Endothelial cell of umbilical vein (primary cell): Measurements from ENCODE around the gene KIF26B. TPM values are rescaled to one million over a fixed set of nuclear protein-coding genes. Genes with fewer than 3 reads are reported as not detected.

Experiments used
- BruUV-seq: library from RNA; stranded (reverse); fragments of 400-500 nt; replicated peaks from 2 replicates; lab custom pipeline; 2021; lab: Mats Ljungman, UMichigan
- CTCF ChIA-PET: fragments of 300-600, 350-600 bp; sonication (Branson Sonifier 250); formaldehyde crosslinking; loops from one replicate; lab custom pipeline; 2021; ENCODE audit warnings: antibody characterized with exemption, inconsistent platforms; lab: Charles Lee
- POLR2A ChIA-PET: fragments of 300-600, 350-600 bp; sonication (Branson Sonifier 250); formaldehyde crosslinking; loops from one replicate; lab custom pipeline; 2021; ENCODE audit warnings: antibody characterized with exemption, inconsistent platforms; lab: Charles Lee
- DNase-seq: peaks from one replicate; pipeline ENCODE4 v3.0.0-alpha.2; 2011; ENCODE audit warnings: low read depth, low spot score
- FAIRE-seq: peaks from 2 replicates; lab custom pipeline; 2011; peaks lifted over from hg19 to GRCh38; lab: Jason Lieb, UNC
- H2AFZ ChIP-seq: 2 replicates; pipeline ENCODE4 v1.6.0; 2012; ENCODE audit warnings: low read depth, low read length, control low read depth, inconsistent platforms
- H3K27ac ChIP-seq: 2 replicates; pipeline ENCODE4 v1.5.1; 2011; ENCODE audit warnings: low read depth, mild to moderate bottlenecking, control low read depth, low read length, moderate library complexity; ENCODE audit not compliant: insufficient read depth
- H3K27me3 ChIP-seq, 2 experiments: 2 replicates each; pipeline versions ENCODE4 v1.6.0 to v1.6.1; 2011; ENCODE audit warnings: low read length in 2 of 2, mixed read lengths in 1 of 2; ENCODE audit not compliant: control insufficient read depth in 2 of 2, insufficient read depth in 2 of 2
- H3K36me3 ChIP-seq, 2 experiments: 2 replicates in 1 of 2; 3 replicates in 1 of 2; pipeline ENCODE4 v1.5.1; 2011; ENCODE audit warnings: low read length in 2 of 2, mild to moderate bottlenecking in 1 of 2, moderate library complexity in 1 of 2; ENCODE audit not compliant: control insufficient read depth in 2 of 2, insufficient read depth in 2 of 2; ENCODE audit errors: extremely low read depth in 1 of 2
- H3K4me1 ChIP-seq: 3 replicates; pipeline ENCODE4 v1.5.1; 2011; ENCODE audit warnings: mild to moderate bottlenecking, low read length; ENCODE audit not compliant: control insufficient read depth, insufficient read depth; ENCODE audit errors: extremely low read depth
- H3K4me2 ChIP-seq: 2 replicates; pipeline ENCODE4 v1.6.1; 2011; ENCODE audit warnings: low read length, control low read depth, mixed read lengths; ENCODE audit not compliant: insufficient read depth
- H3K4me3 ChIP-seq, 3 experiments: fragments of 200-600 bp in 1 of 3; sonication (generic), shearing (Covaris generic) in 1 of 3; replicated peaks in 1 of 3; 2 replicates each; pipeline ENCODE4 v1.5.1; 2011 to 2016; ENCODE audit warnings: control low read depth in 3 of 3, low read length in 3 of 3, mild to moderate bottlenecking in 2 of 3, inconsistent platforms in 1 of 3, low read depth in 1 of 3, moderate library complexity in 1 of 3; ENCODE audit not compliant: insufficient read depth in 1 of 3
- H3K79me2 ChIP-seq: 2 replicates; pipeline ENCODE4 v1.6.0; 2012; ENCODE audit warnings: low read length, inconsistent platforms; ENCODE audit not compliant: control insufficient read depth, insufficient read depth
- H3K9ac ChIP-seq: replicated peaks from 2 replicates; pipeline ENCODE3; 2011; ENCODE audit warnings: low read length, control low read depth; ENCODE audit not compliant: insufficient read depth; ENCODE audit errors: extremely low read depth
- H3K9me1 ChIP-seq: replicated peaks from 3 replicates; pipeline ENCODE4 v1.6.0; 2011; ENCODE audit warnings: mild to moderate bottlenecking, low read length; ENCODE audit not compliant: control insufficient read depth, insufficient read depth; ENCODE audit errors: extremely low read depth
- H3K9me3 ChIP-seq: replicated peaks from 2 replicates; pipeline ENCODE4 v1.5.1; 2012; ENCODE audit warnings: low read length, inconsistent platforms; ENCODE audit not compliant: control insufficient read depth, insufficient read depth
- H4K20me1 ChIP-seq: replicated peaks from 2 replicates; pipeline ENCODE3; 2011; ENCODE audit warnings: mild to moderate bottlenecking, low read length; ENCODE audit not compliant: control insufficient read depth, insufficient read depth; ENCODE audit errors: extremely low read depth
- CTCF ChIP-seq, 2 donors: IDR thresholded peaks; 1 replicate in 1 of 2; 2 replicates in 1 of 2; pipeline ENCODE4 v1.5.1; 2011; ENCODE audit warnings: low read length in 2 of 2, mild to moderate bottlenecking in 2 of 2, moderate library complexity in 2 of 2, control low read depth in 1 of 2, inconsistent platforms in 1 of 2, low read depth in 1 of 2; ENCODE audit not compliant: insufficient read depth in 1 of 2; ENCODE audit errors: extremely low read depth in 1 of 2
- EZH2 ChIP-seq: IDR thresholded peaks from 2 replicates; pipeline ENCODE4 v1.6.1; 2012; ENCODE audit warnings: borderline replicate concordance, low read depth, mild to moderate bottlenecking, moderate library complexity, low read length, inconsistent platforms; ENCODE audit not compliant: severe bottlenecking
- FOS ChIP-seq: IDR thresholded peaks from 2 replicates; pipeline ENCODE4 v1.6.1; 2011; ENCODE audit warnings: mild to moderate bottlenecking, low read length, moderate library complexity, borderline replicate concordance; ENCODE audit not compliant: insufficient read depth
- GATA2 ChIP-seq: IDR thresholded peaks from 2 replicates; pipeline ENCODE4 v1.7.0; 2011; ENCODE audit warnings: low read depth, mild to moderate bottlenecking, moderate library complexity, mixed read lengths, low read length; ENCODE audit not compliant: insufficient read length, insufficient read depth
- JUN ChIP-seq: IDR thresholded peaks from 2 replicates; pipeline ENCODE4 v1.6.1; 2011; ENCODE audit warnings: borderline replicate concordance, low read depth; ENCODE audit not compliant: insufficient read length, insufficient read depth
- MAX ChIP-seq: IDR thresholded peaks from 2 replicates; pipeline ENCODE4 v1.6.1; 2011; ENCODE audit not compliant: insufficient read depth, insufficient read length
- MYC ChIP-seq: IDR thresholded peaks from one replicate; pipeline ENCODE4 v1.6.1; 2011; ENCODE audit warnings: mild to moderate bottlenecking, low read depth, low read length
- POLR2A ChIP-seq: IDR thresholded peaks from 2 replicates; pipeline ENCODE4 v1.6.1; 2012; ENCODE audit warnings: low read depth, mild to moderate bottlenecking, control low read depth, low read length
- POLR2AphosphoS5 ChIP-seq: IDR thresholded peaks from 2 replicates; pipeline ENCODE4 v1.6.1; 2012; ENCODE audit warnings: low read depth, mild to moderate bottlenecking, control low read depth, low read length, moderate library complexity; ENCODE audit not compliant: insufficient read depth
- dilution Hi-C: fragments of 300-500 bp; cut with MboI; formaldehyde crosslinking; loops from one replicate; pipeline ENCODE4 v1.15.0; 2019; ENCODE audit warnings: low sequenced_read_pairs; ENCODE audit not compliant: extremely low pct_ligation_motif_present
- intact Hi-C: fragments of 100-400 bp; cut with micrococcal nuclease; formaldehyde crosslinking; loops from one replicate; pipeline ENCODE4 v1.10.0; 2022
- polyA plus RNA-seq, 4 experiments: library from polyadenylated mRNA; depleted of rRNA in 3 of 4; stranded (reverse) in 3 of 4; unstranded in 1 of 4; fragments of >200 nt; gene quantifications; 2 replicates each; pipeline versions ENCODE4 v1.2.1 to v1.2.3, GENCODE V29; 2011 to 2012; ENCODE audit warnings: missing spikeins in 1 of 4
- total RNA-seq: library from RNA; stranded (reverse); gene quantifications from 2 replicates; pipeline ENCODE4 v1.2.3, GENCODE V29; 2021

The KIF26B gene
- total and polyA plus RNA-seq, 2 donors (not counting 3 experiments of a cell fraction or from before 2014, with no cell fraction given): 0.04 to 0.49 TPM

DNA sequence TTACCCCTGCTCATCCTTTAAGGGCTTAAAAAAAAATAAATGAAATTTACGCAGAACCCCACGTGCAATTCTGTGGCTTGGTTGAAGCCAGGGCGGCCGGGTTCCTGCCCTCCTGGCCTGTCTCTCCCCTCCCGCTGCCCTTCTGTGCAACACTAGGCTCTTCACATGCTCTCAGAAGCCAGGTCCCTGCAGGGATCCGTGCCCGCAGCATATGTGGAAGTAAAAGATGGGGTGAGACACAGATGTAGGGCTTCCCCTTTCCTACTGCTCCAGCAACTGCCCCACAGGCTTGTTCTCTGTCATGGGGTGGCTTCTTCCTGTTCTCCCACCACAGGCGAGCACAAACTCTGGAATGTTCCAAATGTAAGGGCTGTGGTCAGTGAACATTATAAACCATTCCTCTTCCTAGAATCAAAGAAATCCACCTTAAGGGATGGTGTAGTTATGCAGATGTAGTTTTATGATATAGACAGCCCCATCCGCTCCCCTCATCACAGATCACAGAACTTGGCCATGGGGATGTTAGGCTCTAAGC is 535.4 kb downstream of the KIF26B start:
- TF ChIP-seq POLR2AphosphoS5: no peak
- no peak for TF ChIP-seq GATA2
- no peak for TF ChIP-seq MYC
- H3K9me3 ChIP-seq: no peaks in the 10 kb centered on the region
- no peak overlapping the region for H3K4me2 ChIP-seq
- CTCF ChIA-PET: no interaction called here
- no peaks in the 10 kb centered on the region for H3K36me3 ChIP-seq
- POLR2A ChIA-PET: no interaction called here
- no peaks in the 10 kb centered on the region for H3K9me1 ChIP-seq
- H3K27ac ChIP-seq: no peak overlapping the region
- intact Hi-C loops (no loop called here), dilution Hi-C loops (no loop called here)
- no peak for FAIRE-seq
- no peak overlapping the region for H3K4me3 ChIP-seq
- BruUV-seq: no TSS peak
- DNase-seq: no peak
- no peaks in the 10 kb centered on the region for H3K27me3 ChIP-seq
- no peaks in the 10 kb centered on the region for H3K79me2 ChIP-seq
- no peak overlapping the region for H2AFZ ChIP-seq
- H4K20me1 ChIP-seq: no peaks in the 10 kb centered on the region
- no peaks in the 10 kb centered on the region for H3K4me1 ChIP-seq
- H3K9ac ChIP-seq: no peak overlapping the region

DNA sequence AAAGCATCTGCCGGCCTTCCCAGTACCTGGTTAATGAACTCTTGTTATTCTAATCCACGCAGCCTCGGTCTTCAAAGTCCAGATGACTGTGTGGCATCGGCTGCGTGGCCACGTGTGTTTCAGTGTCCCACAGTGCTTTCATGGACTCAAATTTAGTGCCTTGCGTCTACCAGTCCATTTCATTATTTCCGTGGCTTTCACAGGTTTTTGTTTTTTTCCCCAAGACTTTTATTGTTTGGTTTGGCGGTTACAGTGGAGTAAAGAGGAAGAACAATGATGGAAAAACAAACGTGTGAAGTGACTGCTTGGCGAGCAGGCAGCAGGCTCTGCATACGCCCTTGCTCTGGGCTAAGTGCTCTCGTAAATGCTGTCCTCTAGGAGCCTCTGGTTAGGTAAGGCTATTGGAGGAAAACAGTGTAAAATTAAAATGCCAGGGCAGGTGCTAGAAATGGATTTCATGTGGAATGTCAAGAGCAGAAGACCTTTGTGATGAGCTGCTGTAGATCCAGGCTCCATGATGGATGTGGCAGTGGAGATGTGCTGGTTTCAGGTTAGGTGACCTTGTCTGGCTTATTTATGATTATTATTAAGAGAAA is 536.3 kb downstream of the KIF26B start:
- BruUV-seq: no TSS peak
- no peak overlapping the region for H3K27ac ChIP-seq
- H3K4me2 ChIP-seq: no peak overlapping the region
- H3K79me2 ChIP-seq: no peaks in the 10 kb centered on the region
- dilution Hi-C loops (no loop called here), intact Hi-C loops (no loop called here)
- no peak overlapping the region for H3K4me3 ChIP-seq
- H2AFZ ChIP-seq: no peak overlapping the region
- no peaks in the 10 kb centered on the region for H3K9me3 ChIP-seq
- ChIA-PET POLR2A (no interaction called here), CTCF (no interaction called here)
- H3K9me1 ChIP-seq: no peaks in the 10 kb centered on the region
- no peak overlapping the region for H3K9ac ChIP-seq
- no peaks in the 10 kb centered on the region for H4K20me1 ChIP-seq
- no peaks in the 10 kb centered on the region for H3K36me3 ChIP-seq
- FAIRE-seq (no peak), DNase-seq (peak; percentile 38)
- TF ChIP-seq EZH2: no peak
- no peak for TF ChIP-seq CTCF (IDR thresholded peaks at IDR 0.05; ENCODE audit: extremely low read depth in 1 of 2, insufficient read depth in 1 of 2, low read depth in 1 of 2, low read length in 2 of 2)
- no peak for TF ChIP-seq GATA2
- TF ChIP-seq POLR2AphosphoS5: no peak
- TF ChIP-seq POLR2A: no peak
- no peak for TF ChIP-seq FOS
- no peak for TF ChIP-seq JUN
- no peak for TF ChIP-seq MAX
- no peak for TF ChIP-seq MYC
- no peaks in the 10 kb centered on the region for H3K4me1 ChIP-seq
- H3K27me3 ChIP-seq: no peaks in the 10 kb centered on the region
